Hematopoietic multipotent progenitor cell treated with erythropoietin and hydrocortisone succinate and interleukin-3 and kit ligand, for 4 days (in vitro differentiated cells): Measurements from ENCODE around the gene UBE3B.

Experiments
- DNase-seq: peaks from one replicate; pipeline ENCODE4 v3.0.0-alpha.2; 2015

The UBE3B gene

GRCh38 chr12:109475121-109475520, 2.3 kb upstream of the UBE3B start:
- no peak for DNase-seq

GRCh38 chr12:109475993-109476806, 1.2 kb upstream of the UBE3B start:
- no peak for DNase-seq

GRCh38 chr12:109476807-109477184, 638 bp upstream of the UBE3B start:
- no peak for DNase-seq

GRCh38 chr12:109477963-109478315, 505 bp downstream of the UBE3B start:
- DNase-seq = no peak

GRCh38 chr12:109479761-109480160, 2.3 kb downstream of the UBE3B start:
- DNase-seq = no peak

- DNase-seq = no peak
Measured at GRCh38 chr12:109480356-109480755, 2.9 kb downstream of the UBE3B start.

- DNase-seq = no peak
Measured at GRCh38 chr12:109481863-109482262, 4.4 kb downstream of the UBE3B start.

- no peak for DNase-seq
Measured at GRCh38 chr12:109482491-109482890, 5.1 kb downstream of the UBE3B start.

GRCh38 chr12:109482894-109483293, 5.5 kb downstream of the UBE3B start:
- DNase-seq = no peak

- no peak for DNase-seq
Measured at GRCh38 chr12:109483346-109483745, 5.9 kb downstream of the UBE3B start.

- DNase-seq = no peak
Measured at GRCh38 chr12:109485201-109485600, 7.8 kb downstream of the UBE3B start.

- DNase-seq = no peak
Measured at GRCh38 chr12:109487181-109488050, 10.0 kb downstream of the UBE3B start.

- DNase-seq = no peak
Measured at GRCh38 chr12:109488051-109488665, 10.7 kb downstream of the UBE3B start.

GRCh38 chr12:109489016-109489954, 11.9 kb downstream of the UBE3B start:
- no peak for DNase-seq

- no peak for DNase-seq
Measured at GRCh38 chr12:109489955-109490565, 12.6 kb downstream of the UBE3B start.

GRCh38 chr12:109491671-109492070, 14.2 kb downstream of the UBE3B start:
- no peak for DNase-seq

- DNase-seq = no peak
Measured at GRCh38 chr12:109492371-109492770, 14.9 kb downstream of the UBE3B start.

GRCh38 chr12:109493090-109493489, 15.7 kb downstream of the UBE3B start:
- DNase-seq = no peak

- no peak for DNase-seq
Measured at GRCh38 chr12:109493938-109494337, 16.5 kb downstream of the UBE3B start.

- no peak for DNase-seq
Measured at GRCh38 chr12:109494348-109494881, 17.0 kb downstream of the UBE3B start.

GRCh38 chr12:109495012-109495411, 17.6 kb downstream of the UBE3B start:
- DNase-seq = no peak

- no peak for DNase-seq
Measured at GRCh38 chr12:109496306-109496705, 18.9 kb downstream of the UBE3B start.
